SK-N-SH (cell line): ENCODE results near the gene BMX. TPM values are rescaled to one million over a fixed set of nuclear protein-coding genes. Genes with fewer than 3 reads are reported as not detected.
A peak's percentile ranks its signal among the peaks of the same experiment; 100 is the strongest.

Experiments
- CTCF ChIA-PET: fragments of 300-600, 350-600 bp; formaldehyde crosslinking; extraction: SDS; loops from one replicate; lab custom pipeline; 2021; lab: Yijun Ruan, JAX
- POLR2A ChIA-PET: fragments of 350-600 bp; sonication (Branson Sonifier 250); formaldehyde crosslinking; extraction: SDS; loops from one replicate; lab custom pipeline; 2020; ENCODE audit warnings: antibody characterized with exemption, inconsistent platforms; lab: Yijun Ruan, JAX
- DNase-seq: peaks from one replicate; pipeline ENCODE4 v3.0.0; 2012
- H2AFZ ChIP-seq: fragments of 200-600 bp; sonication (generic); 2 replicates; pipeline ENCODE4 v1.8.1; 2016; ENCODE audit warnings: antibody characterized with exemption, mild to moderate bottlenecking, low read depth
- H3F3A ChIP-seq: fragments of 200-600 bp; sonication (generic); replicated peaks from 2 replicates; pipeline ENCODE3; 2016; ENCODE audit warnings: antibody characterized with exemption, mild to moderate bottlenecking; ENCODE audit not compliant: insufficient read depth
- H3K27ac ChIP-seq, 2 experiments: fragments of 200-500 bp in 1 of 2; fragments of 200-600 bp in 1 of 2; sonication (Bioruptor generic) in 1 of 2; sonication (generic), shearing (Covaris generic) in 1 of 2; 2 replicates each; pipeline versions ENCODE4 v1.5.1 to v1.6.1; 2014 to 2016; ENCODE audit warnings: low read depth in 2 of 2, inconsistent platforms in 1 of 2, low read length in 1 of 2, mild to moderate bottlenecking in 1 of 2, mixed read lengths in 1 of 2
- H3K27me3 ChIP-seq: fragments of 200-600 bp; sonication (generic), shearing (Covaris generic); 2 replicates; pipeline ENCODE4 v1.6.1; 2016; ENCODE audit warnings: mixed run types; ENCODE audit not compliant: insufficient read depth
- H3K36me3 ChIP-seq, 2 experiments: fragments of 200-500 bp in 1 of 2; fragments of 200-600 bp in 1 of 2; sonication (Bioruptor generic) in 1 of 2; sonication (generic) in 1 of 2; replicated peaks in 1 of 2; 2 replicates each; pipeline versions ENCODE3 to v1.5.1; 2014 to 2016; ENCODE audit warnings: low read length in 1 of 2, mild to moderate bottlenecking in 1 of 2; ENCODE audit not compliant: insufficient read depth in 2 of 2, control insufficient read depth in 1 of 2
- H3K4me1 ChIP-seq, 2 experiments: fragments of 200-500 bp in 1 of 2; fragments of 200-600 bp in 1 of 2; sonication (Bioruptor generic) in 1 of 2; sonication (generic), shearing (Covaris generic) in 1 of 2; 2 replicates each; pipeline versions ENCODE4 v1.5.1 to v1.6.1; 2014 to 2016; ENCODE audit warnings: low read depth in 1 of 2, low read length in 1 of 2, mixed run types in 1 of 2; ENCODE audit not compliant: insufficient read depth in 2 of 2, control insufficient read depth in 1 of 2
- H3K4me2 ChIP-seq: fragments of 200-600 bp; sonication (generic), shearing (Covaris generic); 2 replicates; pipeline ENCODE4 v1.6.1; 2017; ENCODE audit warnings: mixed run types
- H3K4me3 ChIP-seq, 2 experiments: fragments of 200-500 bp in 1 of 2; fragments of 200-600 bp in 1 of 2; sonication (Bioruptor generic) in 1 of 2; sonication (generic), shearing (Covaris generic) in 1 of 2; 2 replicates each; pipeline versions ENCODE4 v1.5.1 to v1.8.1; 2014 to 2016; ENCODE audit warnings: low read depth in 2 of 2, inconsistent platforms in 1 of 2, low read length in 1 of 2, mild to moderate bottlenecking in 1 of 2, mixed read lengths in 1 of 2, moderate library complexity in 1 of 2
- H3K79me2 ChIP-seq: fragments of 200-600 bp; sonication (generic); 2 replicates; pipeline ENCODE4 v1.8.1; 2017; ENCODE audit warnings: mild to moderate bottlenecking; ENCODE audit not compliant: insufficient read depth
- H3K9ac ChIP-seq: fragments of 200-600 bp; sonication (generic); 2 replicates; pipeline ENCODE4 v1.6.1; 2017; ENCODE audit warnings: mixed run types
- H3K9me2 ChIP-seq: fragments of 200-600 bp; sonication (generic); 2 replicates; pipeline ENCODE4 v1.6.1; 2017; ENCODE audit warnings: mixed run types
- H3K9me3 ChIP-seq: fragments of 200-600 bp; sonication (generic); 2 replicates; pipeline ENCODE4 v1.6.1; 2017; ENCODE audit warnings: mixed run types, mild to moderate bottlenecking, moderate library complexity
- H4K20me1 ChIP-seq: fragments of 200-600 bp; sonication (generic); 2 replicates; pipeline ENCODE4 v1.6.1; 2017; ENCODE audit warnings: mild to moderate bottlenecking, mixed run types; ENCODE audit not compliant: insufficient read depth
- CTCF ChIP-seq: fragments of 200-600 bp; sonication (generic); IDR thresholded peaks from 2 replicates; pipeline ENCODE4 v1.6.1; 2017; ENCODE audit warnings: antibody characterized with exemption, mild to moderate bottlenecking, moderate library complexity
- EP300 ChIP-seq, 2 experiments: IDR thresholded peaks; 2 replicates each; pipeline versions ENCODE4 v1.4.0 to v1.6.1; 2012; ENCODE audit warnings: borderline replicate concordance in 1 of 2, low read depth in 1 of 2, low read length in 1 of 2
- EZH2phosphoT487 ChIP-seq: fragments of 200-600 bp; sonication (generic); IDR thresholded peaks from 2 replicates; pipeline ENCODE4 v1.6.1; 2017; ENCODE audit warnings: low read depth, mixed run types, mild to moderate bottlenecking, antibody characterized with exemption, moderate library complexity, borderline replicate concordance
- MAX ChIP-seq: IDR thresholded peaks from 2 replicates; pipeline ENCODE4 v1.4.0; 2012; ENCODE audit warnings: low read depth
- MEF2A ChIP-seq: IDR thresholded peaks from 2 replicates; pipeline ENCODE4 v1.4.0; 2012; ENCODE audit warnings: low read depth, borderline replicate concordance
- PBX3 ChIP-seq: IDR thresholded peaks from 2 replicates; pipeline ENCODE4; 2012
- POLR2AphosphoS5 ChIP-seq: IDR thresholded peaks from 2 replicates; pipeline ENCODE4 v1.6.1; 2012; ENCODE audit warnings: low read depth, low read length
- RAD21 ChIP-seq: IDR thresholded peaks from 2 replicates; pipeline ENCODE4 v1.6.1; 2012; ENCODE audit warnings: mild to moderate bottlenecking, low read length
- RCOR1 ChIP-seq: fragments of 150-350 bp; IDR thresholded peaks from 2 replicates; pipeline ENCODE4 v1.6.1; 2017; ENCODE audit warnings: antibody characterized with exemption, low read length
- REST ChIP-seq: IDR thresholded peaks from 2 replicates; pipeline ENCODE4 v1.6.1; 2012; ENCODE audit warnings: mild to moderate bottlenecking, low read depth, low read length, moderate library complexity
- SMC3 ChIP-seq: IDR thresholded peaks from 2 replicates; pipeline ENCODE4 v1.6.1; 2012; ENCODE audit warnings: low read depth, low read length, improper control_type of control experiment
- TAF1 ChIP-seq: IDR thresholded peaks from 2 replicates; pipeline ENCODE4 v1.6.1; 2012; ENCODE audit warnings: low read depth, mild to moderate bottlenecking, low read length, moderate library complexity, borderline replicate concordance
- TCF12 ChIP-seq: IDR thresholded peaks from 2 replicates; pipeline ENCODE4 v1.4.0; 2012
- TEAD4 ChIP-seq: IDR thresholded peaks from 2 replicates; pipeline ENCODE4 v1.4.0; 2012; ENCODE audit warnings: mild to moderate bottlenecking, borderline replicate concordance; ENCODE audit not compliant: insufficient read depth
- USF1 ChIP-seq: IDR thresholded peaks from 2 replicates; pipeline ENCODE4 v1.4.0; 2012; ENCODE audit warnings: low read depth, borderline replicate concordance
- WGBS: methylation state at CpG from one replicate; pipeline ENCODE4 v1.1.6; 2017; ENCODE audit warnings: low lambda C conversion rate; 5-methylcytosine and 5-hydroxymethylcytosine counted together
- polyA plus RNA-seq, 3 experiments: library from polyadenylated mRNA; depleted of rRNA; stranded (reverse); fragments of >200 nt; gene quantifications; 2 replicates each; pipeline ENCODE4 v1.2.3, GENCODE V29; 2012

Gene BMX
- polyA plus RNA-seq, 1 of the 3 experiments (the other 2 are of a cell fraction): not detected

GRCh38 chrX:15493118-15493962 is 7.3 kb upstream of the BMX start, which contains the start of gene PIR:
PIR (minus strand) TSS chrX:15493333; CDS start chrX:15491257, 2,076 bp downstream.
- Histone ChIP-seq H3K9me2 (no peaks in the 10 kb centered on the region), H3K4me2 (peak within 1 kb of the TSS; percentile 73), H3K9me3 (no peaks in the 10 kb centered on the region), H3K36me3 (no peaks in the 10 kb centered on the region), H3K4me3 (peak within 1 kb of the TSS; percentile 63 to 68), H2AFZ (peak within 1 kb of the TSS; percentile 86), H3K27me3 (0 out of 2 replicates have a peak, but pooled peaks cover 2% of the 10 kb centered on the region), H3K9ac (peak within 1 kb of the TSS; percentile 55; the same call in 1 of the 2 replicates), H4K20me1 (no peaks in the 10 kb centered on the region), H3F3A (no peaks in the 10 kb centered on the region), H3K4me1 (no peaks in the 10 kb centered on the region; a peak in 1 of 4 replicates), H3K27ac (peak within 1 kb of the TSS in 1 of 2 experiments; percentile 77; a peak in 2 of 4 replicates), H3K79me2 (no peaks in the 10 kb centered on the region)
- TF ChIP-seq EZH2phosphoT487 (no peak), MEF2A (no peak), TEAD4 (no peak), POLR2AphosphoS5 (peak; percentile 42; the same call in 1 of the 2 replicates), TAF1 (peak; percentile 69), EP300 (IDR thresholded peaks at IDR 0.05; ENCODE audit: borderline replicate concordance in 1 of 2, low read depth in 1 of 2, low read length in 1 of 2) (no peak), RAD21 (peak; percentile 23; the same call in 1 of the 2 replicates), MAX (0 out of 2 replicates have a peak, but pooled peaks have one; percentile 20), PBX3 (peak; percentile 70), REST (no peak), SMC3 (peak; percentile 31), RCOR1 (no peak), TCF12 (peak; percentile 13; the same call in 1 of the 2 replicates), CTCF (peak; percentile 62), USF1 (no peak)
- ChIA-PET POLR2A (interaction anchor here (0.6 kb wide), 2 partner anchors 19 to 1223 kb away, joined by 3 to 4 read pairs; no protein-coding TSS in a partner anchor), CTCF (interaction anchor here (0.7 to 3.5 kb wide), 10 partner anchors 10 to 155 kb away, joined by 3 to 18 read pairs (median 4); no protein-coding TSS in a partner anchor)
- peak; percentile 83 for DNase-seq
- WGBS: 12% methylated on average over 21 of the region's 47 CpGs
